ENCODE measurements around the gene AMY2B.
"Not testable (repeated sequence)": the region's sequence is repeated elsewhere in the genome, so short reads cannot be mapped to it uniquely, and the experiment has no call there.

AMY2B gene

GRCh38 chr1:103571289-103571688 is at the start of gene AMY2B:
TSS of gene AMY2B (plus strand) at chr1:103571589. CDS start at chr1:103571603, 14 bp downstream.
- not testable (repeated sequence) for DNase-seq

GRCh38 chr1:103523346-103523745 is 48.0 kb upstream of the AMY2B start:
- no peak for DNase-seq

GRCh38 chr1:103525114-103525606 is 46.2 kb upstream of the AMY2B start:
- DNase-seq = no peak

GRCh38 chr1:103525607-103526507 is 45.5 kb upstream of the AMY2B start, which contains the start of gene RNPC3:
TSS of gene RNPC3 (plus strand) at chr1:103525699. CDS start at chr1:103526071, 372 bp downstream.
- DNase-seq = peak; percentile 86 to 90

- no peak for DNase-seq
These were observed 44.1 kb upstream of the AMY2B start for GRCh38 chr1:103527331-103527730.

GRCh38 chr1:103529746-103530145 is 41.6 kb upstream of the AMY2B start:
- peak in 1 of 2 donors; percentile 3 for DNase-seq

- DNase-seq = no peak
These were observed 33.2 kb upstream of the AMY2B start for GRCh38 chr1:103538226-103538625.

GRCh38 chr1:103541431-103541830 is 30.0 kb upstream of the AMY2B start:
- DNase-seq = no peak

- DNase-seq = no peak
These were observed 24.9 kb upstream of the AMY2B start for GRCh38 chr1:103546496-103546895.

GRCh38 chr1:103547840-103548239 is 23.5 kb upstream of the AMY2B start:
- no peak for DNase-seq

GRCh38 chr1:103560427-103560826 is 11.0 kb upstream of the AMY2B start:
- no peak for DNase-seq

GRCh38 chr1:103561124-103561523 is 10.3 kb upstream of the AMY2B start:
- not testable (repeated sequence) for DNase-seq

- no peak for DNase-seq
These were observed 9.6 kb upstream of the AMY2B start for GRCh38 chr1:103561643-103562395.

GRCh38 chr1:103563056-103563455 is 8.3 kb upstream of the AMY2B start:
- DNase-seq = no peak

GRCh38 chr1:103569493-103569892 is 1.9 kb upstream of the AMY2B start:
- DNase-seq = no peak

GRCh38 chr1:103576065-103576464 is 4.7 kb downstream of the AMY2B start:
- no peak for DNase-seq

GRCh38 chr1:103576784-103577183 is 5.4 kb downstream of the AMY2B start:
- not testable (repeated sequence) for DNase-seq

- no peak for DNase-seq
These were observed 11.1 kb downstream of the AMY2B start for GRCh38 chr1:103582464-103582863.

GRCh38 chr1:103583887-103584286 is 12.5 kb downstream of the AMY2B start:
- no peak for DNase-seq

- no peak for DNase-seq
These were observed 13.1 kb downstream of the AMY2B start for GRCh38 chr1:103584537-103584936.

GRCh38 chr1:103602740-103603139 is 31.4 kb downstream of the AMY2B start:
- DNase-seq = not testable (repeated sequence)

GRCh38 chr1:103616362-103616761 is 45.0 kb downstream of the AMY2B start:
- DNase-seq = no peak

- not testable (repeated sequence) for DNase-seq
These were observed 45.6 kb downstream of the AMY2B start, which contains the start of gene AMY2A for GRCh38 chr1:103616994-103617477. TSS of gene AMY2A (plus strand) at chr1:103617427. CDS start at chr1:103617441, 14 bp downstream.
